ENCODE data around the gene CACNA1C.

Gene CACNA1C

GRCh38 chr12:2145433-2145998 is 92.7 kb downstream of the CACNA1C start:
- no peak for TF ChIP-seq CTCF (IDR thresholded peaks at IDR 0.05; ENCODE audit: extremely low read depth, missing control alignments)
- DNase-seq (ENCODE audit: low spot score) = no peak

GRCh38 chr12:2147335-2147734 is 94.5 kb downstream of the CACNA1C start:
- TF ChIP-seq CTCF (IDR thresholded peaks at IDR 0.05; ENCODE audit: extremely low read depth, missing control alignments) = no peak
- DNase-seq (ENCODE audit: low spot score) = no peak

GRCh38 chr12:2149091-2149490 is 96.3 kb downstream of the CACNA1C start:
- TF ChIP-seq CTCF (IDR thresholded peaks at IDR 0.05; ENCODE audit: extremely low read depth, missing control alignments) = no peak
- DNase-seq (ENCODE audit: low spot score) = no peak

GRCh38 chr12:2150833-2151232 is 98.0 kb downstream of the CACNA1C start:
- TF ChIP-seq CTCF (IDR thresholded peaks at IDR 0.05; ENCODE audit: extremely low read depth, missing control alignments) = no peak
- DNase-seq (ENCODE audit: low spot score) = no peak

- DNase-seq (ENCODE audit: low spot score) = no peak
- TF ChIP-seq CTCF (IDR thresholded peaks at IDR 0.05; ENCODE audit: extremely low read depth, missing control alignments) = no peak
Measured at GRCh38 chr12:2151391-2151790, 98.6 kb downstream of the CACNA1C start.

GRCh38 chr12:2152134-2152533 is 99.3 kb downstream of the CACNA1C start:
- DNase-seq (ENCODE audit: low spot score) = no peak
- TF ChIP-seq CTCF (IDR thresholded peaks at IDR 0.05; ENCODE audit: extremely low read depth, missing control alignments) = no peak

- no peak for DNase-seq (ENCODE audit: low spot score)
- no peak for TF ChIP-seq CTCF (IDR thresholded peaks at IDR 0.05; ENCODE audit: extremely low read depth, missing control alignments)
Measured at GRCh38 chr12:2154050-2154449, 101.3 kb downstream of the CACNA1C start.

All from GM20000 (cell line).